Mesenteric fat pad (tissue), 1 donor: Measurements from ENCODE around the gene VSIG10L. TPM values are rescaled to one million over a fixed set of nuclear protein-coding genes. Genes with fewer than 3 reads are reported as not detected.

Experiments
- DNase-seq: peaks from one replicate; pipeline ENCODE4 v3.0.0-alpha.2; 2020; ENCODE audit warnings: low spot score
- total RNA-seq: library from RNA; stranded (reverse); fragmentation: NEBNext Ultra II Directional; extraction: Animal tissue kit (Norgen Biotek cat#: 25700); gene quantifications from one replicate; pipeline ENCODE4 v1.2.1, GENCODE V29; 2021
- donor health status: DM: yes; HTN: yes; CAD: no.

Gene VSIG10L
- total RNA-seq, 1 donor from 2014 or later = 2.4 TPM

- DNase-seq = no peak
These were observed 2.6 kb downstream of the VSIG10L start for GRCh38 chr19:51339313-51339686.

- DNase-seq = peak; percentile 93
These were observed 3.2 kb downstream of the VSIG10L start for GRCh38 chr19:51338563-51339312.

GRCh38 chr19:51337861-51338562, 3.9 kb downstream of the VSIG10L start:
- no peak for DNase-seq

GRCh38 chr19:51337141-51337860, 4.6 kb downstream of the VSIG10L start:
- DNase-seq = no peak

GRCh38 chr19:51333836-51334460, 8.0 kb downstream of the VSIG10L start:
- DNase-seq = no peak

DNA sequence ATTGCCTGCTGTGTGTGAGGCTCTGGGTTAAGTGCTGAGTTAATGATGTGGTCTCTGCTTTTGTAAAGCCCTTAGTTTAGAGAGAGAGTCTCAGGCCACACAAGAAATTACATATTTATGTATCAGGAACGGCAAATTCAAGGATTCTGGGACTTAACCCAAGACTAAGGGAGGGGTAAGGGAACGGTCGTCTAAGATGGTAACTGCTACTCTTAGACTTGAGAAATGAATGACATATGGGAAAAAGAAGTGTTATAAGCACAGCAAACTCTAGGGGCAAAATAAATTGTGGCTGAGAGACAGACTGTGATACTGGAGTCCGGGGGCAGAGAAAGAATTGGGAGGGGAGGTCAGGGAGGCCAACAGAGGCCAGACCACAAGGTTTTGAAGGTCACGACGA, 10.2 kb downstream of the VSIG10L start:
- no peak for DNase-seq

GRCh38 chr19:51331193-51331592, 10.7 kb downstream of the VSIG10L start:
- DNase-seq = no peak

DNA sequence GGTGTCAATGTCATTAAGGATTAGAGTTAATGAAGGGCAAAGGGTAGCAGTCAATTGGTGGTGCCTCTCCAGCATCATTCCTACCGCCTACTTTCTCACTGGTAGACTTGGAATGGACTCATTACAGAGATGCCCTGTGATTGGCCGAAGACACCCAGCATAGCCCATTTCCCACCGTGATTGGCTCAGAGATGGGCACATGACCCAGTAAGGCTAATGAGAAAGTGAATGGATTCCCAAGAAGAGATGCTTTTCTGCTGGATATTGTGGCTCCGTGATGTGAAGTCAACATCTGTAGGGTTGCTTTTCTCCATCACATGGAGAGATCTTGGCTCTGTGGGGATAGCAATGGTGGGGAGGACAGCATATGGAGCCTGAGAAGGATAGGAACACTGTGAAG, 11.6 kb downstream of the VSIG10L start:
- no peak for DNase-seq

DNA sequence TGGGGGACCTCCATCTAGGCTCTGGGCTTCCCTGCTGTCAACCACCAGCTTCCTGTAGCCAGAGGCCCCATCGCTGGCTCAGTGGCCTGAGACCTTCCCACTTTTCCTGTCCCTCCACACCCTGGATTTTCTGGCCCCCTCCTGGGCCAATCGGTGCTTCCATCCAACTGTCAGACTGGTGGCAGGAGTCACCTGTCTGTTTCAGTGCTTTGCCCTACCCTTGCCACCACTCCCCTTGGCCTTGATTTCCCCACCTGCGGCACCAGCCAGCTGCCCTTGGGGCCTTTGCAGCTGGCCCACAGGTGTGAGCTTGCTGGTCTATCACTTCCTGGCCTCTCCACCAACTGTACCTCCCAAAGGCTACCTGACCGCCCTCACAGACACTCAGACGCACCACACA, 12.5 kb downstream of the VSIG10L start:
- DNase-seq = no peak

- no peak for DNase-seq
These were observed 14.6 kb downstream of the VSIG10L start for GRCh38 chr19:51327066-51328001.

DNA sequence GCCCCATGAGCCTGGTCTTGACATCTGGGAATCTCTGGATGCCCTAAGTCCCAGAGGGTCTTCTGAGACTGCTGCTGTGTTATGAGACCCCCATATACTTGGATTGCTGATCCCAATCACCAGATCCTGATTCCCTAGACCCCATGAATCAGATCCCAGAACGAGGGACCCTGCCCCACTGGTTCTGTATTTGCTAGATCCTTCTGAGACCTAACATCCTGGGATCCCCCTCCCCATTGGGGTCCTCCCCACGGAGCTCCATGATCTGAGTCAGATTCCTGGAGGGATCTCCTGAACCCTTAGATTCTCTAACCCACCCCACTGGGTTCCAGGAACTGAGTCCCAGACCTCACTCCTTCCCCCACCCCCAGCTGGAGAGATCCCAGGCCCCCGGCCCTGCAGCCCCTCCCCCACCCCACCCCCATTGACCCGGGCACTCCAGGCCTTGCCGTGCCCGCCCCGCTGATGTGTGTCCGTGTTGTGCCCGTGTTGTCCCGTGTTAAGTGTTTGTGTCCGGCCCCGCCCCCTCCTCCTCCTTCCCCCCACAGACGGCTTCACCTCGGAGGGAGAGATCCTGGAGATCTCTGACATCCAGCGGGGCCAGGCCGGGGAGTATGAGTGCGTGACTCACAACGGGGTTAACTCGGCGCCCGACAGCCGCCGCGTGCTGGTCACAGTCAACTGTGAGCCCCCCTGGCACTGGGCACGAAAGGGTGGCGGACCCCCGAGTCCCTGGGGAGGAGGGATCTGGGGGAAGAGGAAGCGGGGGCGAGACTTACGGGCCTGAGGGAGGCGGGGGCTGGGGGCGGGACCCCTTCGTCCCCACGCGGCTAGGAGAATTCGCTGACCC, 15.5 kb downstream of the VSIG10L start:
- DNase-seq = no peak

GRCh38 chr19:51325161-51325976, 16.6 kb downstream of the VSIG10L start:
- no peak for DNase-seq

GRCh38 chr19:51324167-51324481, 17.8 kb downstream of the VSIG10L start:
- DNase-seq = no peak

- DNase-seq = no peak
These were observed 18.3 kb downstream of the VSIG10L start for GRCh38 chr19:51323481-51324166.

- DNase-seq = no peak
These were observed 20.1 kb downstream of the VSIG10L start for GRCh38 chr19:51321799-51322198.

DNA sequence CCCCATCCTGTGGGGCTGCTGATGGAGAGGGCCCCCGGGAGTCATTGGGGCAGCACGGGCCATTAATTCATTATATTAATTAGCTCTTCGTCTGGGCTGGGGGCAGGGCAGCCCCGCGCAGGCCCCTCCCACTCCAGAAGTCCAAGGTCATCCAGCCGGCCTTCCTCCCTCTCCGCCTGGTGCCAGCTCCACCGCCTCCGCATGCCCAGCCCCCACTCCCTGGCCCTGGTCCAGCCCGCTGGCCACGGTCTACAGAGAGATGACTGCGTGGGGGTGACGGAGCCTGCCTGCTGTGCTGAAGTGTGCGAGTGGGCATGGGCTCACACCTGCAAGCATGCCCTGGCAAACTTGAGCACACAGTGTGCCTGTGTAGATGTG, 21.7 kb downstream of the VSIG10L start:
- no peak for DNase-seq

DNA sequence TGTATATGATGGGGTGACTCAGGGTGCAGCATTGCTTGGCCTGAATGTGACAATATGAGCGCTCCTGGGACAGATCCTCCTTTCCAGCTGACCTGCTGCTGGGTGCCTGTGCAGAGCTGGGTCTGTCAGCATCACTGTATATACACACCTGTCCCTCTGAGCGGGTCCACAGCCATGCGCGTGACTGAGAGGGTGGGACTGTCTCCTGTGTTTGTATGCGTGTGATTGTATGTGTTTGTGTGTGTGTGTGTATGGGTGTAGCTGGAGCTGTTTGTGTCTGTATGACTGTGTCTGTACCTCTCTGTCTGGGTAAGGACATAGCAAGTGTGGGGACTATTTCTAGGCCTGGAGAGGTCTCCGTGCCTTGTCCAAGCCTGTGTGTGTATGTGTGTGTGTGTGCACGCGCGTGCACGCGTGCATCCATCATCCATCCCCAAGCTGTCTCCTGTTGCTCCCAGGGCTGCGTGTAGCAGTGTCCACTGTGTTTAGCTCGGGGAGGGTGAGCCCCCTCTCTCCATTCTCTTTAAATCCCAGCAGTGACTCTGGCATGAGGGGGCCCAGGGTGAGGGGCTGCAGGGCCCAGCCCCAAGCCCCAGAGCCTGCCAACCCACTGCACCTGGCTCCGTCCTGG, 22.2 kb downstream of the VSIG10L start:
- no peak for DNase-seq
